NT2/D1 (cell line): ENCODE data around the gene KRTAP5-6.
"Not testable (repeated sequence)": the region's sequence is repeated elsewhere in the genome, so short reads cannot be mapped to it uniquely, and the experiment has no call there.

ENCODE experiments used
- DNase-seq: peaks from one replicate; pipeline ENCODE4 v3.0.0-alpha.2; 2011; ENCODE audit warnings: low read depth, low spot score
- H3K27me3 ChIP-seq: 2 replicates; pipeline ENCODE4 v1.6.0; 2011; ENCODE audit warnings: mild to moderate bottlenecking; ENCODE audit not compliant: insufficient read length, insufficient read depth
- H3K36me3 ChIP-seq: 2 replicates; pipeline ENCODE4 v1.6.1; 2011; ENCODE audit warnings: mild to moderate bottlenecking, low read length, mixed read lengths; ENCODE audit not compliant: insufficient read depth, insufficient read length
- H3K4me1 ChIP-seq: 2 replicates; pipeline ENCODE4 v1.5.1; 2011; ENCODE audit not compliant: insufficient read depth, insufficient read length
- H3K4me3 ChIP-seq: 2 replicates; pipeline ENCODE4 v1.5.1; 2011; ENCODE audit warnings: low read depth; ENCODE audit not compliant: insufficient read length
- H3K9ac ChIP-seq: 2 replicates; pipeline ENCODE4 v1.6.0; 2011; ENCODE audit warnings: low read depth; ENCODE audit not compliant: insufficient read length
- H3K9me3 ChIP-seq: 2 replicates; pipeline ENCODE4 v1.5.1; 2011; ENCODE audit warnings: mild to moderate bottlenecking, low read length; ENCODE audit not compliant: insufficient read depth
- SUZ12 ChIP-seq: IDR thresholded peaks from 2 replicates; pipeline ENCODE4 v1.6.1; 2011; ENCODE audit not compliant: insufficient read length, insufficient read depth; ENCODE audit errors: extremely low read depth
- YY1 ChIP-seq: IDR thresholded peaks from 2 replicates; pipeline ENCODE4 v1.6.1; 2011; ENCODE audit not compliant: insufficient read length, insufficient read depth
- ZNF274 ChIP-seq: IDR thresholded peaks from 2 replicates; pipeline ENCODE4 v1.6.1; 2011; ENCODE audit warnings: mild to moderate bottlenecking, low read depth, low read length

KRTAP5-6 gene

GRCh38 chr11:1667121-1667850, 29.7 kb upstream of the KRTAP5-6 start:
- Histone ChIP-seq H3K27me3 (peaks cover 4% of the 10 kb centered on the region), H3K4me3 (no peak overlapping the region), H3K36me3 (no peaks in the 10 kb centered on the region), H3K9ac (no peak overlapping the region), H3K9me3 (no peaks in the 10 kb centered on the region), H3K4me1 (peaks cover 16% of the 10 kb centered on the region)
- TF ChIP-seq ZNF274 (no peak), YY1 (no peak), SUZ12 (no peak)
- no peak for DNase-seq

GRCh38 chr11:1667906-1668305, 29.1 kb upstream of the KRTAP5-6 start:
- Histone ChIP-seq H3K4me1 (peaks cover 16% of the 10 kb centered on the region), H3K4me3 (no peak overlapping the region), H3K9ac (no peak overlapping the region), H3K27me3 (peaks cover 4% of the 10 kb centered on the region), H3K9me3 (no peaks in the 10 kb centered on the region), H3K36me3 (no peaks in the 10 kb centered on the region)
- TF ChIP-seq ZNF274 (no peak), SUZ12 (no peak), YY1 (no peak)
- DNase-seq = no peak

- Histone ChIP-seq H3K9me3 (no peaks in the 10 kb centered on the region), H3K36me3 (no peaks in the 10 kb centered on the region), H3K9ac (no peak overlapping the region), H3K4me3 (no peak overlapping the region), H3K4me1 (peaks cover 16% of the 10 kb centered on the region), H3K27me3 (peaks cover 4% of the 10 kb centered on the region)
- TF ChIP-seq YY1 (no peak), ZNF274 (no peak)
- no peak for DNase-seq
Measured at GRCh38 chr11:1668911-1669473, 28.0 kb upstream of the KRTAP5-6 start.

GRCh38 chr11:1669546-1670218, 27.3 kb upstream of the KRTAP5-6 start:
- Histone ChIP-seq H3K9me3 (no peaks in the 10 kb centered on the region), H3K4me1 (peaks cover 16% of the 10 kb centered on the region), H3K27me3 (peaks cover 4% of the 10 kb centered on the region), H3K4me3 (no peak overlapping the region), H3K9ac (no peak overlapping the region), H3K36me3 (no peaks in the 10 kb centered on the region)
- no peak for DNase-seq
- no peak for TF ChIP-seq SUZ12

GRCh38 chr11:1670457-1670856, 26.5 kb upstream of the KRTAP5-6 start:
- not testable (repeated sequence) for H3K27me3 ChIP-seq, H3K36me3 ChIP-seq, H3K9me3 ChIP-seq, H3K4me3 ChIP-seq, DNase-seq
- H3K4me1 ChIP-seq = peaks cover 16% of the 10 kb centered on the region
- peak overlapping the region; percentile 37 for H3K9ac ChIP-seq

GRCh38 chr11:1670905-1671371, 26.1 kb upstream of the KRTAP5-6 start:
- Histone ChIP-seq H3K27me3 (peaks cover 4% of the 10 kb centered on the region), H3K4me3 (no peak overlapping the region), H3K9me3 (no peaks in the 10 kb centered on the region), H3K4me1 (peaks cover 16% of the 10 kb centered on the region), H3K9ac (no peak overlapping the region), H3K36me3 (no peaks in the 10 kb centered on the region)
- DNase-seq = no peak
- TF ChIP-seq ZNF274 = no peak
- TF ChIP-seq SUZ12 = no peak
- TF ChIP-seq YY1 = no peak

GRCh38 chr11:1671658-1672057, 25.3 kb upstream of the KRTAP5-6 start:
- TF ChIP-seq YY1 = no peak
- no peak for TF ChIP-seq SUZ12
- TF ChIP-seq ZNF274 = no peak
- H3K4me3 ChIP-seq = no peak overlapping the region
- peaks cover 16% of the 10 kb centered on the region for H3K4me1 ChIP-seq
- no peak for DNase-seq
- no peaks in the 10 kb centered on the region for H3K36me3 ChIP-seq
- H3K27me3 ChIP-seq = peaks cover 4% of the 10 kb centered on the region
- no peaks in the 10 kb centered on the region for H3K9me3 ChIP-seq
- H3K9ac ChIP-seq = no peak overlapping the region
